Right renal cortex interstitium (tissue), 3 donors: ENCODE data around the gene EPM2A. TPM values are rescaled to one million over a fixed set of nuclear protein-coding genes. Genes with fewer than 3 reads are reported as not detected.

Source experiments
- DNase-seq, 3 donors: peaks; one replicate each; pipeline ENCODE4 v3.0.0-alpha.2; 2013; ENCODE audit warnings: low read depth in 3 of 3, low spot score in 2 of 3
- polyA plus RNA-seq, 3 donors: library from polyadenylated mRNA; unstranded; fragments of 120-200 nt; gene quantifications; one replicate each; pipeline ENCODE4 v1.2.1, GENCODE V29; 2013; ENCODE audit not compliant: insufficient read length in 3 of 3

EPM2A gene
- polyA plus RNA-seq, 3 donors, result 14.3 to 15.8 (median 15.0) TPM

DNA sequence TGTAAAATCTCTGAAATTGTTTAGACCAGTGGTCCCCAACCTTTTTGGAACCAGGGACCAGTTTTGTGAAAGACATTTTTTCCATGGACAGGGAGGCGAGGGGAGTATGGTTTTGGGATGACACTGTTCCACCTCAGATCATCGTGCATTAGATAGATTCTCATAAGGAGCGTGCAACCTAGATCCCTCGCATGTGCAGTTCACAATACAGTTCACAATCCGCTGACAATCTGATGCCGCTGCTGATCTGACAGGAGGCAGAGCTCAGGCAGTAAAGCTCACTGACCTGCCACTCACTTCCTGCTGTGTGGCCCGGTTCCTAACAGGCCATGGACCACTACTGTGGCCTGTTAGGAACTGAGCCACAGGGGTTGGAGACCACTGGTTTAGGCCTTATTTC is 115.2 kb downstream of the EPM2A start:
- no peak for DNase-seq

DNA sequence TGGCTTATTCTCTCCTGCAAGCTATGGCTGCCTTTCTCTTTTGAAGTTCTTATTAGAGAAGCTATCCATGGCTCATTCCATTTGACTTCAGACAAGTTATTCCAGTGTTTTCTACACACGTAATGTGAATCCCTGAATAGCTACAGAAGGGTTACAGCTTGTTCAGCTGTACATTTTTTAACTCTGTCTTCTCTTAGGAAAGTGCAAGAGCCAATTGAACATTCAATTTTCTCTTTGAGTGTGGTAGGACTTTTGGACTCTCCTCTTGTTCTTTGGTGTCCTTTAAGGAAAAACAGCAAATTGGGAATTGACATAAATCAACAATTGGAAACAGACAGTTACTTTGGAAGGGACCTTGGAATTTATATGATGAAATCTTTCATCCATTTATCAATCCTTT is 125.8 kb downstream of the EPM2A start:
- DNase-seq, result no peak

DNA sequence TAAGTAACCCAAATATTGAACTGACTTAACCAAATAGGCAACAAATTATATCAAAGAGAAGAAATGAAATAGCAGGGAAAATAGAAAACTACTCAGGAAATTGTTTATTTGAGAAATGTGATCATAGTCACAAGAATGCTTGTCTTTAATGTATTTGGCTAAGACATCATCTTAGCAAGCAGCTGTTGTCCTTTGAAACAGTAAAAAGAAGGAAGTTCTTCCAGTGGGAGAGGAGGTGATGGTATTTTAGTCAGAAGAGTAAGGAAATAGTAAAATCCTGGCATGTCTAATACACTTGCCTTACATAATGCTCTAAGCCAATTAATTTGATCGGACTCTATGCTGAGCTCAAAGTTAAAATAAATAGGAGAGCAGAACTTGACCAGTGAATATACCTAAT is 126.5 kb downstream of the EPM2A start:
- no peak for DNase-seq

DNA sequence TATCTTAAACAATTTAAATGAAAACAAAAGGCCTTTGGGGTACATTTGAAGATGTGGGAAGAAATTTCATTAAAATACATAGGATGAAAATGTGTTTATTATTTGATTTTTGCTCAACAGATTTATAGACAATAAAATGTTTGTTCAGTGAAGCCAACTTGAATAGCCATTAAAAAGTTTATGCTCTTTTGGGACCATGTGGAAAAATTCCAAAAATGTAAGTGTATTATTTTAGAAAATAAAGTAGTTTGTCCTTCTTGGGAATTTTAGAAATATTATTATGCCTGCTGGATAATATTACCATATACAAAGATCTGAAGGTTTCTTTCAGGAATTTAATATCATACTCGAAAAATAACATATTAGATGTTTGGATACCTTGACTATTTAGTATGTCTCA is 131.3 kb downstream of the EPM2A start:
- no peak for DNase-seq

DNA sequence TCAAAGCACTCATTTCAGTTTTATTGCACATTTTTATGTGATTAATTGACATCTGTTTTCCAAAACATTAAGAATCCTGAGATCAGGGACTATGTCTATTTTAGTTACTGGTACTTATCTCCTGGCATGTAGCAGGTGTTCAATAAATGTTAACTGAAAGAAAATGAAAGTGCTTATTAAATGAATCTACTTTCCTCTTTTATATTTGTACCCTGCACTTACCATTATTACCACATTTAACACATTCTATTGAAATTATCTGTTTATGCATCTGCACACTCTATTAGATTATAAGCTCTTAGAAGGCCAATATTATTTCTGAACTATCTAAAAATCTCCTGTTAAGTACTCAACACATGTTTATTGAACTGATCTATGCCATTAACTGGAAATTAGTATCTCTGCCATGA is 131.9 kb downstream of the EPM2A start:
- no peak for DNase-seq

DNA sequence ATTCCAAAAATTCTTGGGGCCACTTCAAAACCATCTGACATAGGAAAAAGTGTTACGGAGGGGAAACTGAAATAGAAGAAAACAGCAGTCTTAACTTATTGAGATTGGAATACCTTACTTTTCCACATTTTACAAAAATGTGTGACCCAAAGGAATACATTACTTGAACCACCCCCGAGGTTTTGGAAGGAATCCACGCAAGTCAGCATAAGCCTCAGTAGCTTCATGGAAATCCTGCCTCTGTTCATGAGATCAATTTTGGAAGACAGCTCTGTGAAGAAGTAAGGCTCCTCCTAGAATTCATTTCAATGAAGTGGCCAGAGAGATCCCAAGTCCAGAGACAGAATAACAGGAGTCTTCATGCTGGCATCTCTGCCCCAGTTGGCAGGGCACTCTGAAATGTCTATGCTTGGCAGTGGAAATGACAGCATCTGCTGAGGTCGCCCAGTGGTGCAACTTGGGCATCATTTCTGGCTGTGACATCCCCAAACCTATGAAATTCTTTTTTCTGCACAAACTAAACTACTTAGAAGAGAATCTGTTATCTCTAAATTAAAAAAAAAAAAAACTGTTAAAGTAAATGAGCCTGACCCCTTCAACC is 132.5 kb downstream of the EPM2A start:
- no peak for DNase-seq

DNA sequence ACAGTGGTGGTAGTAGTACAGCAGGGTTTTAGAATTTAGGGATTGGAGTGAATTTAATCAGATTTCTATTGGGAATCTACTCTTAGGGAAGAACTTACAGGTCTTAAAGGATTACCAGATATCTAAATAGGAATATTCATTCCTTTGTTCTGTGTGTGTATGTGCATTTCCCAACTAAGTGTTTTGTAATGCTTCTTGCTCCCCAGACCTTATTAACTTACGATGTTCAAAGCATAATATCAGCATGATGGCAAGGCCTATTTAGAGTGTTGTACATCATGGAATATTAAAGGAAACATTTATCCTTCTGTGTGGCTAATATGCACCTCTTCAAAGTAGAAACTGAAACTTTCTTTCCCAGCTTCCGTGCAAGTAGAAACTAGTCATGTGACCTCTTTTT is 133.9 kb downstream of the EPM2A start:
- DNase-seq, result no peak

DNA sequence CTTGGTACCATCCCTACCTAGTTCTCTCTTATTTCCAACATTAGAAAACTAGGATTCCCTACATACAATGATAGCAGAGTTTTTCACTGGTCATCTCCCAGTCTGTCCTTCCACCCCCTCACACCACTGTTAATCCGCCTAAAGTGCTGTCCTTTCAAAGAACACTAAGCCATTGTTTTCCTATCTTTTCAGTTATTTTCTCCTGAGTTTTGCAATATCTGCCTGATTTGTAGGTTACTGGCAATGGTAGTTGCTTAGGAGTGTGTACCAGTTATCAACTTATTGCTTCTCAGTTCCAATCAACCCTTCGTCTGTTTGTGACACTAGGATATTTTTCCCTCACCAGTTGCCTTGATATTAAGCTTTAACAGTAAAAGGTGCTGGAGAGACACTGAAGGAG is 135.0 kb downstream of the EPM2A start:
- DNase-seq, result no peak

DNA sequence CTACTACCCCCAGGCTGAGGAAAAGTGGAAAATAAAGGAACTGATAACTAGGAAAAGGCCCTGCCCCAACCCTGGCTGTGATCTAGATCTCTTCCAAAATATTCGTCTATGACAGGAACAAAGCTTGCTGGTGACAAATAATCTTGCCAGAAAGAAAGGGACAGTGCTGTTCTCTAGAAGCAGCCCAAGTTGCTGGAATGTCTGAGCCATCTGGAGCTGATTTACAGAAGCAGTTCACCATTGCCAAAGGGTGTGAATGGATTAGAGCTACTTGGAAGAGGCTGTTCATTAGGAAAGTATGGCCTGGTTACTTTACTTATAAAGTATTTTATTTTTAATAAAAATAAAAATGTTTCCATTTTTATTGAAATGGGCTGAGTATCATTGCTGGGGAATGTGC is 146.3 kb downstream of the EPM2A start:
- DNase-seq, result no peak

DNA sequence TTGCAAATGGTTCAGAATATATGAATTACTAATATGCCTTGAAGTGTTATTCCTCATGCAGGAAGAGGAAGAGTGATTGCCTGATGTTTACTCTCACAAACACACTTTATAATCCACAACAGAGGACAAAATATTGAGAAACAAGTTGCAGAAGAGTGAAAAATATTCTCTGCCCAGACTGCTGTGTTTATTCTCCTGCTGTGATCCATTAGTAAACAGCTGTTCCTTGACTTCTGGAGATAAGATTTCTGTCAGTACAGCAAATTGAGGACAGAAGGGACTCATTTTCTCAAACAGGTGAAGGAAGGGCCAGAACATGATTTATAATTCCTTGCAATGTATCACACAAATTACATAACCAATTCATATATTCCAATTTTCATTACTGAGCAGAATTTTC is 148.0 kb downstream of the EPM2A start:
- no peak for DNase-seq

DNA sequence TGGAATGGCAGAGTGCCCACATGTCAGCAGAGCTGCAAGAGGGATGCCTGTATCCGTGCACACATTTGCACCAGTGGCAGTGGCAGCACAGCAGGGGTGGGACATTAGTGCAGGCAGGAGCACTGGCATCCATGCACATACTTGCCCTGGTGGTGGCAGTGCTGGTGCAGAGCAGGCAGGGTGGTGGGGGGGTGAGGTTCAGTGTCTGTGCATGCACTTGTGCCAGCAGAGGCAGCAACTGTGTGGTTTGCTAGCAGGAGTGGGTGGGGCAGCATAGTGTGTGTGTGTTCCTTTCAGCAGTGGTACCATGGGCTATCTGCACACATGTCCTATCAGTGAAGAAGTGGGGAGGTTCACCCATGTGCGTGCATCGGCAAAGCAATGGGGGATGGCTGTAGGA is 151.6 kb downstream of the EPM2A start:
- no peak for DNase-seq

Other genes with a start within 250 kb of the EPM2A start
- 10 to 100 TPM; 12.6 to 13.5 (median 12.9) TPM for gene FBXO30, start 79.3 kb upstream of the EPM2A start, polyA plus RNA-seq
- 10 to 100 TPM; 20.6 to 23.2 (median 21.8) TPM for gene SHPRH, start 228.8 kb upstream of the EPM2A start, polyA plus RNA-seq